SK-N-SH (cell line): ENCODE data around the gene XRCC6. TPM values are rescaled to one million over a fixed set of nuclear protein-coding genes. Genes with fewer than 3 reads are reported as not detected.

Experiments
- CTCF ChIA-PET: fragments of 300-600, 350-600 bp; formaldehyde crosslinking; extraction: SDS; loops from one replicate; lab custom pipeline; 2021; lab: Yijun Ruan, JAX
- POLR2A ChIA-PET: fragments of 350-600 bp; sonication (Branson Sonifier 250); formaldehyde crosslinking; extraction: SDS; loops from one replicate; lab custom pipeline; 2020; ENCODE audit warnings: antibody characterized with exemption, inconsistent platforms; lab: Yijun Ruan, JAX
- DNase-seq: peaks from one replicate; pipeline ENCODE4 v3.0.0; 2012
- H2AFZ ChIP-seq: fragments of 200-600 bp; sonication (generic); 2 replicates; pipeline ENCODE4 v1.8.1; 2016; ENCODE audit warnings: antibody characterized with exemption, mild to moderate bottlenecking, low read depth
- H3F3A ChIP-seq: fragments of 200-600 bp; sonication (generic); replicated peaks from 2 replicates; pipeline ENCODE3; 2016; ENCODE audit warnings: antibody characterized with exemption, mild to moderate bottlenecking; ENCODE audit not compliant: insufficient read depth
- H3K27ac ChIP-seq, 2 experiments: fragments of 200-500 bp in 1 of 2; fragments of 200-600 bp in 1 of 2; sonication (Bioruptor generic) in 1 of 2; sonication (generic), shearing (Covaris generic) in 1 of 2; 2 replicates each; pipeline versions ENCODE4 v1.5.1 to v1.6.1; 2014 to 2016; ENCODE audit warnings: low read depth in 2 of 2, inconsistent platforms in 1 of 2, low read length in 1 of 2, mild to moderate bottlenecking in 1 of 2, mixed read lengths in 1 of 2
- H3K27me3 ChIP-seq: fragments of 200-600 bp; sonication (generic), shearing (Covaris generic); 2 replicates; pipeline ENCODE4 v1.6.1; 2016; ENCODE audit warnings: mixed run types; ENCODE audit not compliant: insufficient read depth
- H3K36me3 ChIP-seq, 2 experiments: fragments of 200-500 bp in 1 of 2; fragments of 200-600 bp in 1 of 2; sonication (Bioruptor generic) in 1 of 2; sonication (generic) in 1 of 2; replicated peaks in 1 of 2; 2 replicates each; pipeline versions ENCODE3 to v1.5.1; 2014 to 2016; ENCODE audit warnings: low read length in 1 of 2, mild to moderate bottlenecking in 1 of 2; ENCODE audit not compliant: insufficient read depth in 2 of 2, control insufficient read depth in 1 of 2
- H3K4me1 ChIP-seq, 2 experiments: fragments of 200-500 bp in 1 of 2; fragments of 200-600 bp in 1 of 2; sonication (Bioruptor generic) in 1 of 2; sonication (generic), shearing (Covaris generic) in 1 of 2; 2 replicates each; pipeline versions ENCODE4 v1.5.1 to v1.6.1; 2014 to 2016; ENCODE audit warnings: low read depth in 1 of 2, low read length in 1 of 2, mixed run types in 1 of 2; ENCODE audit not compliant: insufficient read depth in 2 of 2, control insufficient read depth in 1 of 2
- H3K4me2 ChIP-seq: fragments of 200-600 bp; sonication (generic), shearing (Covaris generic); 2 replicates; pipeline ENCODE4 v1.6.1; 2017; ENCODE audit warnings: mixed run types
- H3K4me3 ChIP-seq, 2 experiments: fragments of 200-500 bp in 1 of 2; fragments of 200-600 bp in 1 of 2; sonication (Bioruptor generic) in 1 of 2; sonication (generic), shearing (Covaris generic) in 1 of 2; 2 replicates each; pipeline versions ENCODE4 v1.5.1 to v1.8.1; 2014 to 2016; ENCODE audit warnings: low read depth in 2 of 2, inconsistent platforms in 1 of 2, low read length in 1 of 2, mild to moderate bottlenecking in 1 of 2, mixed read lengths in 1 of 2, moderate library complexity in 1 of 2
- H3K79me2 ChIP-seq: fragments of 200-600 bp; sonication (generic); 2 replicates; pipeline ENCODE4 v1.8.1; 2017; ENCODE audit warnings: mild to moderate bottlenecking; ENCODE audit not compliant: insufficient read depth
- H3K9ac ChIP-seq: fragments of 200-600 bp; sonication (generic); 2 replicates; pipeline ENCODE4 v1.6.1; 2017; ENCODE audit warnings: mixed run types
- H3K9me2 ChIP-seq: fragments of 200-600 bp; sonication (generic); 2 replicates; pipeline ENCODE4 v1.6.1; 2017; ENCODE audit warnings: mixed run types
- H3K9me3 ChIP-seq: fragments of 200-600 bp; sonication (generic); 2 replicates; pipeline ENCODE4 v1.6.1; 2017; ENCODE audit warnings: mixed run types, mild to moderate bottlenecking, moderate library complexity
- H4K20me1 ChIP-seq: fragments of 200-600 bp; sonication (generic); 2 replicates; pipeline ENCODE4 v1.6.1; 2017; ENCODE audit warnings: mild to moderate bottlenecking, mixed run types; ENCODE audit not compliant: insufficient read depth
- EP300 ChIP-seq, 2 experiments: IDR thresholded peaks; 2 replicates each; pipeline versions ENCODE4 v1.4.0 to v1.6.1; 2012; ENCODE audit warnings: borderline replicate concordance in 1 of 2, low read depth in 1 of 2, low read length in 1 of 2
- FOSL2 ChIP-seq: IDR thresholded peaks from 2 replicates; pipeline ENCODE4 v1.4.0; 2012; ENCODE audit warnings: low read depth, mild to moderate bottlenecking, moderate library complexity, borderline replicate concordance
- FOXJ3 ChIP-seq: sonication (generic); formaldehyde crosslinking; IDR thresholded peaks from 2 replicates; pipeline ENCODE4 v1.5.1; 2020; ENCODE audit warnings: mild to moderate bottlenecking, missing genetic modification reagents
- GABPA ChIP-seq: IDR thresholded peaks from 2 replicates; pipeline ENCODE4 v1.4.0; 2012; ENCODE audit warnings: low read depth, mild to moderate bottlenecking
- RAD21 ChIP-seq: IDR thresholded peaks from 2 replicates; pipeline ENCODE4 v1.6.1; 2012; ENCODE audit warnings: mild to moderate bottlenecking, low read length
- SIN3A ChIP-seq: IDR thresholded peaks from 2 replicates; pipeline ENCODE4 v1.6.1; 2012; ENCODE audit warnings: low read depth, mild to moderate bottlenecking, low read length, moderate library complexity, borderline replicate concordance
- TCF12 ChIP-seq: IDR thresholded peaks from 2 replicates; pipeline ENCODE4 v1.4.0; 2012
- USF1 ChIP-seq: IDR thresholded peaks from 2 replicates; pipeline ENCODE4 v1.4.0; 2012; ENCODE audit warnings: low read depth, borderline replicate concordance
- WGBS: methylation state at CpG from one replicate; pipeline ENCODE4 v1.1.6; 2017; ENCODE audit warnings: low lambda C conversion rate; 5-methylcytosine and 5-hydroxymethylcytosine counted together
- polyA plus RNA-seq, 3 experiments: library from polyadenylated mRNA; depleted of rRNA; stranded (reverse); fragments of >200 nt; gene quantifications; 2 replicates each; pipeline ENCODE4 v1.2.3, GENCODE V29; 2012
- TF ChIP-seq, protein P1 (sequence below): fragments of 200-600 bp; sonication (generic); IDR thresholded peaks from 2 replicates; pipeline ENCODE4 v1.6.1; 2017; ENCODE audit warnings: antibody characterized with exemption, mild to moderate bottlenecking, moderate library complexity
- TF ChIP-seq, protein P2 (sequence below): fragments of 150-350 bp; IDR thresholded peaks from 2 replicates; pipeline ENCODE4 v1.6.1; 2017; ENCODE audit warnings: antibody characterized with exemption, low read length, low read depth, borderline replicate concordance
- TF ChIP-seq, protein P3 (sequence below): fragments of 150-350 bp; IDR thresholded peaks from 2 replicates; pipeline ENCODE4 v1.6.1; 2016; ENCODE audit warnings: mild to moderate bottlenecking, low read depth, low read length

The XRCC6 gene
- polyA plus RNA-seq, 1 of the 3 experiments (the other 2 are of a cell fraction): 78.1 TPM

DNA sequence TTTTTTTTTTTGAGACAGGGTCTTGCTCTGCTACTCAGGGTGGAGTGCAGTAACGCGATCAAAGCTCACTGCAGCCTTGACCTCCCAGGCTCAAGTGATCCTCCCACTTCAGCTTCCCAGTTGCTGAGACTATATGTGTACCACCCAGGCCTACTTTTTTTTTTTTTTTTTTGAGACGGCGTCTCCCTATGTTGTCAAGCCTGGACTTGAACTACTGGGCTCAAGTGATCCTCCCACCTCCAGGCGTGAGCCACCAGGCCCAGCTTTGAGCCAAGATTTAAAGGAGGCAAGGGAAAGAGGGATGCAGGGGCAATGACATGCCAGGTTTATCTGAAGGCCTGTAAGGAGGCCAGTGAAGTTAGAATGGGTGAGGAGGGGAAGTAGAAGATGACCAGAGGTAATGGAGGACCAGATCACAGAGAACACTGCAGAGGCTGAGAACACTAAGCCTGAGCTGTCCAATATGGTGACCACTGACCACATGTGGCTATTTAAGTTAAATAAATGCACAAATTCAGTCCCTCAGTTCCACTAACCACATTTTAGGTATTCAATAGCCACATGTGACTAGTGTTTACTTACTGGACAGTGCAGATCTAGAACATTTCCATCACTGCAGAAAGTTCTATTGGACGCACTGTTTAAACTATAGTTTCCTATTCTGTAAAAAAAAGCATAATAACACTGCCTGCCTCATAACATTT is 8.3 kb upstream of the XRCC6 start:
- H3K27me3 ChIP-seq: no peaks in the 10 kb centered on the region
- H3F3A ChIP-seq: no peaks in the 10 kb centered on the region
- H3K9ac ChIP-seq: no peak overlapping the region
- no peaks in the 10 kb centered on the region; a peak in 2 of 4 replicates for H3K4me1 ChIP-seq
- DNase-seq: no peak
- TF ChIP-seq, protein P1, sequence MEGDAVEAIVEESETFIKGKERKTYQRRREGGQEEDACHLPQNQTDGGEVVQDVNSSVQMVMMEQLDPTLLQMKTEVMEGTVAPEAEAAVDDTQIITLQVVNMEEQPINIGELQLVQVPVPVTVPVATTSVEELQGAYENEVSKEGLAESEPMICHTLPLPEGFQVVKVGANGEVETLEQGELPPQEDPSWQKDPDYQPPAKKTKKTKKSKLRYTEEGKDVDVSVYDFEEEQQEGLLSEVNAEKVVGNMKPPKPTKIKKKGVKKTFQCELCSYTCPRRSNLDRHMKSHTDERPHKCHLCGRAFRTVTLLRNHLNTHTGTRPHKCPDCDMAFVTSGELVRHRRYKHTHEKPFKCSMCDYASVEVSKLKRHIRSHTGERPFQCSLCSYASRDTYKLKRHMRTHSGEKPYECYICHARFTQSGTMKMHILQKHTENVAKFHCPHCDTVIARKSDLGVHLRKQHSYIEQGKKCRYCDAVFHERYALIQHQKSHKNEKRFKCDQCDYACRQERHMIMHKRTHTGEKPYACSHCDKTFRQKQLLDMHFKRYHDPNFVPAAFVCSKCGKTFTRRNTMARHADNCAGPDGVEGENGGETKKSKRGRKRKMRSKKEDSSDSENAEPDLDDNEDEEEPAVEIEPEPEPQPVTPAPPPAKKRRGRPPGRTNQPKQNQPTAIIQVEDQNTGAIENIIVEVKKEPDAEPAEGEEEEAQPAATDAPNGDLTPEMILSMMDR: no peak
- TF ChIP-seq, protein P2, sequence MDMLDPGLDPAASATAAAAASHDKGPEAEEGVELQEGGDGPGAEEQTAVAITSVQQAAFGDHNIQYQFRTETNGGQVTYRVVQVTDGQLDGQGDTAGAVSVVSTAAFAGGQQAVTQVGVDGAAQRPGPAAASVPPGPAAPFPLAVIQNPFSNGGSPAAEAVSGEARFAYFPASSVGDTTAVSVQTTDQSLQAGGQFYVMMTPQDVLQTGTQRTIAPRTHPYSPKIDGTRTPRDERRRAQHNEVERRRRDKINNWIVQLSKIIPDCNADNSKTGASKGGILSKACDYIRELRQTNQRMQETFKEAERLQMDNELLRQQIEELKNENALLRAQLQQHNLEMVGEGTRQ: no peak
- TF ChIP-seq, protein P3, sequence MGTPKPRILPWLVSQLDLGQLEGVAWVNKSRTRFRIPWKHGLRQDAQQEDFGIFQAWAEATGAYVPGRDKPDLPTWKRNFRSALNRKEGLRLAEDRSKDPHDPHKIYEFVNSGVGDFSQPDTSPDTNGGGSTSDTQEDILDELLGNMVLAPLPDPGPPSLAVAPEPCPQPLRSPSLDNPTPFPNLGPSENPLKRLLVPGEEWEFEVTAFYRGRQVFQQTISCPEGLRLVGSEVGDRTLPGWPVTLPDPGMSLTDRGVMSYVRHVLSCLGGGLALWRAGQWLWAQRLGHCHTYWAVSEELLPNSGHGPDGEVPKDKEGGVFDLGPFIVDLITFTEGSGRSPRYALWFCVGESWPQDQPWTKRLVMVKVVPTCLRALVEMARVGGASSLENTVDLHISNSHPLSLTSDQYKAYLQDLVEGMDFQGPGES: no peak
- TF ChIP-seq SIN3A: no peak
- TF ChIP-seq FOXJ3 (CRISPR knock-in tag): no peak
- TF ChIP-seq FOSL2: no peak
- TF ChIP-seq GABPA: no peak
- no peak for TF ChIP-seq EP300 (IDR thresholded peaks at IDR 0.05; ENCODE audit: borderline replicate concordance in 1 of 2, low read depth in 1 of 2, low read length in 1 of 2)
- TF ChIP-seq TCF12: no peak
- TF ChIP-seq RAD21: no peak
- no peak for TF ChIP-seq USF1
- no peak overlapping the region for H3K4me2 ChIP-seq
- H3K4me3 ChIP-seq: no peak overlapping the region
- H3K36me3 ChIP-seq: no peaks in the 10 kb centered on the region
- no peaks in the 10 kb centered on the region for H3K9me3 ChIP-seq
- H3K79me2 ChIP-seq: no peaks in the 10 kb centered on the region
- H3K9me2 ChIP-seq: no peaks in the 10 kb centered on the region
- H2AFZ ChIP-seq: no peak overlapping the region
- POLR2A ChIA-PET: no interaction called here
- CTCF ChIA-PET: interaction anchor here (2.2 kb wide), 1 partner anchor 14 kb away, joined by 5 read pairs; no protein-coding TSS in a partner anchor
- WGBS: 98% methylated on average over 5 of the region's 6 CpGs
- no peak overlapping the region for H3K27ac ChIP-seq
- no peaks in the 10 kb centered on the region for H4K20me1 ChIP-seq
